ENCODE data around the gene ZFP92.

- TF ChIP-seq TAF1 (IDR thresholded peaks at IDR 0.05; ENCODE audit: borderline replicate concordance, insufficient read depth, low read length) (no peak), POLR2AphosphoS5 (IDR thresholded peaks at IDR 0.05; ENCODE audit: low read depth, low read length) (no peak)
Observed at GRCh38 chrX:153379971-153380581, 31.2 kb upstream of the ZFP92 start.

All from PFSK-1 (cell line).